ENCODE results near the gene CTSZ. TPM values are rescaled to one million over a fixed set of nuclear protein-coding genes. Genes with fewer than 3 reads are reported as not detected.

The CTSZ gene
- polyA plus RNA-seq, 2 of the 4 experiments (the other 2 are of a cell fraction), result 115 to 156 TPM

DNA sequence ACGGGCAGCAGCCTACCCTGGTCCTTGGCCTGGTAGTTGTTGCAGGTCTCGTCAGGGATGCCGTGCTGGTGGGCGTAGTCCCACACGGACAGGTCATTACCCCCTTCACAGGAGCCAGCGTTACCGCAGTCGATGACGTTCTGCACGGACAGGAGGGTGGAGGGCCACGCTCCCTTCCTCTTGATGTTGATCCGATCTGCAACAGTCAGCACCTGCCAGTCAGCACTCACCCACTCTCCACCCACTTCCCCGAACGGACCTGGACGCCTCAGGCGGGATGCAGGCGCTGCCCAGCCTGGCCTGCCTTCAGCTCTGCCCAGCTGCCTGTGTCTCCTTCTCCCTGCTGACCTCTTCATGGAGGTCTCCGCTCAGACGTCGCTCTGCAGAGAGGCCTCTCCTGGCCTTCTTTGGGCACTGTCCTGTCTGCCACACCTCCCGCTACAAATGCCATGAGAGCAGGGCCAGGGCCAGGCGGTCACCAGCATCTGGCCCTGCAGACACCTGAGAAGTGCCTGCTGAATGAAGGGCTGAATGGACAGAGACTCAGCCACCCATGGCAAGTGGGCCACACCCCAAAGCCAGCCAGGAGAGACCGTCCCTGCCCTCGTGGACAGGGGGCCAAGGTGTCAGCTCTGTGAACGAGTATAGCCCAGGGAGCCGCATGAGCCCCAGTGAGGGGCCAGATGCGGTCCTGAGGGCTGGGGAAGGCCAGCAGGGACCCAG is 5.4 kb downstream of the CTSZ start:
- Histone ChIP-seq H3K4me3 (no peak overlapping the region), H3K4me1 (peaks cover 16% of the 10 kb centered on the region), H3K9me3 (no peaks in the 10 kb centered on the region), H3K4me2 (no peak overlapping the region), H3K27ac (no peak overlapping the region)
- POLR2A ChIA-PET, result interaction anchor here (0.7 kb wide), 1 partner anchor 21 kb away, joined by 5 read pairs; no protein-coding TSS in a partner anchor
- CTCF ChIA-PET, result no interaction called here
- no peak for ATAC-seq
- no peak for TF ChIP-seq MAFK (IDR thresholded peaks at IDR 0.05; ENCODE audit: partially characterized antibody)
- TF ChIP-seq ZSCAN20 (CRISPR knock-in tag; IDR thresholded peaks at IDR 0.05), result no peak
- TF ChIP-seq SMC3 (IDR thresholded peaks at IDR 0.05), result no peak
- TF ChIP-seq ZFP36 (IDR thresholded peaks at IDR 0.05; ENCODE audit: borderline replicate concordance, partially characterized antibody), result no peak
- 98% methylated on average over 20 of the region's 27 CpGs for WGBS (ENCODE audit: missing lambda C conversion rate)
- no peak for FAIRE-seq
- no peak for DNase-seq (ENCODE audit: low read depth in 1 of 2, low spot score in 1 of 2)

DNA sequence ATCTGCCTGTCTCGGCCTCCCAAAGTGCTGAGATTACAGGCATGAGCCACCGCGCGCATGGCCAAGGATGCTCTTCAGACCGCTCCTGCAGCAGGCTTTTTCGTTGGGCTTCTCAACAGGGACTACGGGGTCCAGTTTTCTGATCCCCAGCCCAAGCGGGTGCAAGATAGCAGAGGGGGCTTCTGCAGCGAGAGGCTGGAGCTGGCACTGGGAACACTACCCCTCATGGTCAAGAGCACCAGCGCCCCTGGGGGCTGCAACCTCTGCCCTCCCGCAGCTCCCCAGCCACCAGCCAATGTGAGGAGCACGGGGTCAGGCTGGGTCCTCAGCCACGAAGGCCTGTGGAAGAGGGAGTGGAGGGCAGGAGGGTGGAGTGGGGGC is 6.0 kb downstream of the CTSZ start:
- no peak for FAIRE-seq
- POLR2A ChIA-PET, result interaction anchor here (0.7 kb wide), 1 partner anchor 20 kb away, joined by 5 read pairs; no protein-coding TSS in a partner anchor
- H3K9me3 ChIP-seq, result no peaks in the 10 kb centered on the region

DNA sequence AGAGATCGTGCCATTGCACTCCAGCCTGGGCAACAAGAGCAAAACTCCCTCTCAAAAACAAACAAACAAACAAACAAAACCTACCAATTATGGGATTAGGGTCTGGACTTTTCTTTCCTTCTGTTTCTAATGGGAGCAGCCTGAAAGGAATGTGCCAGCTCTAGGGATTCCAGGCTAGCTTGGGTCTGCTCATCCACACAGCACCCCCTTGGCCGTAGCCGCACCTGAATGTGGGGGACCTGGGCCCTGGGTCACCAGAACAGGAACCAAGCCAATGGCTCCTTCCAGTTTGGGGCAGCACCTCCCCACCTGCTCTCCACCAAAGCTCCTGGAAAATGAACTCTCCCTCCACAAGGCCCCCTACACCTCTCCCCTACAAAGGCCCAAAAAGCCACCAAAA is 6.7 kb downstream of the CTSZ start:
- Histone ChIP-seq H3K4me3 (no peak overlapping the region), H3K4me2 (no peak overlapping the region), H3K27ac (no peak overlapping the region), H3K9me3 (no peaks in the 10 kb centered on the region), H3K4me1 (peaks cover 18% of the 10 kb centered on the region)
- FAIRE-seq (no peak), ATAC-seq (no peak), DNase-seq (ENCODE audit: low read depth in 1 of 2, low spot score in 1 of 2) (no peak)
- TF ChIP-seq HEYL (CRISPR knock-in tag; IDR thresholded peaks at IDR 0.05), result no peak
- TF ChIP-seq ESRRA (IDR thresholded peaks at IDR 0.05; ENCODE audit: borderline replicate concordance, low read length), result no peak
- no peak for TF ChIP-seq RCOR1 (IDR thresholded peaks at IDR 0.05; ENCODE audit: low read depth, low read length)
- TF ChIP-seq GATA3 (IDR thresholded peaks at IDR 0.05; ENCODE audit: borderline replicate concordance), result no peak
- no peak for TF ChIP-seq RAD21 (conservative IDR thresholded peaks at IDR 0.05 in 1 of 2, IDR thresholded peaks at IDR 0.05 in 1 of 2)
- TF ChIP-seq ZFP36 (IDR thresholded peaks at IDR 0.05; ENCODE audit: borderline replicate concordance, partially characterized antibody), result no peak
- TF ChIP-seq, protein P1, sequence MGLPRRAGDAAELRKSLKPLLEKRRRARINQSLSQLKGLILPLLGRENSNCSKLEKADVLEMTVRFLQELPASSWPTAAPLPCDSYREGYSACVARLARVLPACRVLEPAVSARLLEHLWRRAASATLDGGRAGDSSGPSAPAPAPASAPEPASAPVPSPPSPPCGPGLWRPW (IDR thresholded peaks at IDR 0.05), result no peak
- TF ChIP-seq, protein P2, sequence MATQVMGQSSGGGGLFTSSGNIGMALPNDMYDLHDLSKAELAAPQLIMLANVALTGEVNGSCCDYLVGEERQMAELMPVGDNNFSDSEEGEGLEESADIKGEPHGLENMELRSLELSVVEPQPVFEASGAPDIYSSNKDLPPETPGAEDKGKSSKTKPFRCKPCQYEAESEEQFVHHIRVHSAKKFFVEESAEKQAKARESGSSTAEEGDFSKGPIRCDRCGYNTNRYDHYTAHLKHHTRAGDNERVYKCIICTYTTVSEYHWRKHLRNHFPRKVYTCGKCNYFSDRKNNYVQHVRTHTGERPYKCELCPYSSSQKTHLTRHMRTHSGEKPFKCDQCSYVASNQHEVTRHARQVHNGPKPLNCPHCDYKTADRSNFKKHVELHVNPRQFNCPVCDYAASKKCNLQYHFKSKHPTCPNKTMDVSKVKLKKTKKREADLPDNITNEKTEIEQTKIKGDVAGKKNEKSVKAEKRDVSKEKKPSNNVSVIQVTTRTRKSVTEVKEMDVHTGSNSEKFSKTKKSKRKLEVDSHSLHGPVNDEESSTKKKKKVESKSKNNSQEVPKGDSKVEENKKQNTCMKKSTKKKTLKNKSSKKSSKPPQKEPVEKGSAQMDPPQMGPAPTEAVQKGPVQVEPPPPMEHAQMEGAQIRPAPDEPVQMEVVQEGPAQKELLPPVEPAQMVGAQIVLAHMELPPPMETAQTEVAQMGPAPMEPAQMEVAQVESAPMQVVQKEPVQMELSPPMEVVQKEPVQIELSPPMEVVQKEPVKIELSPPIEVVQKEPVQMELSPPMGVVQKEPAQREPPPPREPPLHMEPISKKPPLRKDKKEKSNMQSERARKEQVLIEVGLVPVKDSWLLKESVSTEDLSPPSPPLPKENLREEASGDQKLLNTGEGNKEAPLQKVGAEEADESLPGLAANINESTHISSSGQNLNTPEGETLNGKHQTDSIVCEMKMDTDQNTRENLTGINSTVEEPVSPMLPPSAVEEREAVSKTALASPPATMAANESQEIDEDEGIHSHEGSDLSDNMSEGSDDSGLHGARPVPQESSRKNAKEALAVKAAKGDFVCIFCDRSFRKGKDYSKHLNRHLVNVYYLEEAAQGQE (IDR thresholded peaks at IDR 0.05), result no peak
- no peak for TF ChIP-seq CEBPB (IDR thresholded peaks at IDR 0.05)
- TF ChIP-seq FOXS1 (CRISPR knock-in tag; IDR thresholded peaks at IDR 0.05), result no peak
- no peak for TF ChIP-seq CBX2 (IDR thresholded peaks at IDR 0.05; ENCODE audit: borderline replicate concordance, low read depth)
- no peak for TF ChIP-seq HOXA7 (CRISPR knock-in tag; IDR thresholded peaks at IDR 0.05)
- TF ChIP-seq TP53 (CRISPR knock-in tag; IDR thresholded peaks at IDR 0.05), result no peak
- TF ChIP-seq, protein P3, sequence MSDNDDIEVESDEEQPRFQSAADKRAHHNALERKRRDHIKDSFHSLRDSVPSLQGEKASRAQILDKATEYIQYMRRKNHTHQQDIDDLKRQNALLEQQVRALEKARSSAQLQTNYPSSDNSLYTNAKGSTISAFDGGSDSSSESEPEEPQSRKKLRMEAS (IDR thresholded peaks at IDR 0.05), result no peak
- no peak for TF ChIP-seq POLR2AphosphoS2 (conservative IDR thresholded peaks at IDR 0.05; ENCODE audit: low read length)
- no peak for TF ChIP-seq MAZ (IDR thresholded peaks at IDR 0.05; ENCODE audit: borderline replicate concordance, low read depth, low read length)
- TF ChIP-seq, protein P4, sequence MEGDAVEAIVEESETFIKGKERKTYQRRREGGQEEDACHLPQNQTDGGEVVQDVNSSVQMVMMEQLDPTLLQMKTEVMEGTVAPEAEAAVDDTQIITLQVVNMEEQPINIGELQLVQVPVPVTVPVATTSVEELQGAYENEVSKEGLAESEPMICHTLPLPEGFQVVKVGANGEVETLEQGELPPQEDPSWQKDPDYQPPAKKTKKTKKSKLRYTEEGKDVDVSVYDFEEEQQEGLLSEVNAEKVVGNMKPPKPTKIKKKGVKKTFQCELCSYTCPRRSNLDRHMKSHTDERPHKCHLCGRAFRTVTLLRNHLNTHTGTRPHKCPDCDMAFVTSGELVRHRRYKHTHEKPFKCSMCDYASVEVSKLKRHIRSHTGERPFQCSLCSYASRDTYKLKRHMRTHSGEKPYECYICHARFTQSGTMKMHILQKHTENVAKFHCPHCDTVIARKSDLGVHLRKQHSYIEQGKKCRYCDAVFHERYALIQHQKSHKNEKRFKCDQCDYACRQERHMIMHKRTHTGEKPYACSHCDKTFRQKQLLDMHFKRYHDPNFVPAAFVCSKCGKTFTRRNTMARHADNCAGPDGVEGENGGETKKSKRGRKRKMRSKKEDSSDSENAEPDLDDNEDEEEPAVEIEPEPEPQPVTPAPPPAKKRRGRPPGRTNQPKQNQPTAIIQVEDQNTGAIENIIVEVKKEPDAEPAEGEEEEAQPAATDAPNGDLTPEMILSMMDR (IDR thresholded peaks at IDR 0.05), result no peak
- 86% methylated on average over 3 of the region's 3 CpGs for WGBS (ENCODE audit: missing lambda C conversion rate)
- POLR2A ChIA-PET, result no interaction called here
- CTCF ChIA-PET, result interaction anchor here (1.3 kb wide), 1 partner anchor 456 kb away, joined by 3 read pairs; no protein-coding TSS in a partner anchor

More for the DNA sequence above, 6.0 kb downstream of the CTSZ start:
- TF ChIP-seq NPAS2 (CRISPR knock-in tag; IDR thresholded peaks at IDR 0.05; ENCODE audit: borderline replicate concordance) (no peak), EHF (CRISPR knock-in tag; IDR thresholded peaks at IDR 0.05) (no peak), EHMT2 (IDR thresholded peaks at IDR 0.05; ENCODE audit: low read depth) (no peak)
- Histone ChIP-seq H3K27ac (no peak overlapping the region), H3K4me1 (peaks cover 18% of the 10 kb centered on the region), H3K4me3 (no peak overlapping the region), H3K4me2 (no peak overlapping the region)
- ATAC-seq, result no peak
- DNase-seq (ENCODE audit: low read depth in 1 of 2, low spot score in 1 of 2), result no peak
- 86% methylated on average over 9 of the region's 13 CpGs for WGBS (ENCODE audit: missing lambda C conversion rate)
- CTCF ChIA-PET, result interaction anchor here (1.3 kb wide), 1 partner anchor 455 kb away, joined by 3 read pairs; no protein-coding TSS in a partner anchor
